Bronchial epithelial cell (primary cell): ENCODE data around the gene KLHL40. TPM values are rescaled to one million over a fixed set of nuclear protein-coding genes. Genes with fewer than 3 reads are reported as not detected.
A peak's percentile ranks its signal among the peaks of the same experiment; 100 is the strongest.

Experiments used
- DNase-seq: peaks from one replicate; pipeline ENCODE4 v3.0.0-alpha.2; 2010; ENCODE audit warnings: low read depth
- FAIRE-seq: peaks from 2 replicates; lab custom pipeline; 2011; peaks lifted over from hg19 to GRCh38; lab: Jason Lieb, UNC
- H3K27me3 ChIP-seq: 2 replicates; pipeline ENCODE4 v1.5.1; 2011; ENCODE audit warnings: low read length; ENCODE audit not compliant: control insufficient read depth, insufficient read depth
- H3K36me3 ChIP-seq: 2 replicates; pipeline ENCODE4 v1.5.1; 2011; ENCODE audit warnings: low read length; ENCODE audit not compliant: control insufficient read depth, insufficient read depth
- H3K4me3 ChIP-seq: 2 replicates; pipeline ENCODE4 v1.5.1; 2011; ENCODE audit warnings: mild to moderate bottlenecking, low read depth, low read length, control low read depth
- CTCF ChIP-seq: IDR thresholded peaks from 2 replicates; pipeline ENCODE4 v1.5.1; 2011; ENCODE audit warnings: mild to moderate bottlenecking, moderate library complexity, low read length, control low read depth, inconsistent platforms; ENCODE audit not compliant: insufficient read depth, severe bottlenecking
- total RNA-seq: library from RNA; depleted of rRNA; stranded (reverse); fragments of >200 nt; gene quantifications from 2 replicates; pipeline ENCODE4 v1.2.1, GENCODE V29; 2014

KLHL40 gene
- total RNA-seq, 1 donor from 2014 or later: not detected

GRCh38 chr3:42701371-42702065 is 16.2 kb downstream of the KLHL40 start:
- DNase-seq (no peak), FAIRE-seq (no peak)
- Histone ChIP-seq H3K4me3 (no peak overlapping the region), H3K27me3 (no peaks in the 10 kb centered on the region), H3K36me3 (no peaks in the 10 kb centered on the region)
- no peak for TF ChIP-seq CTCF

- Histone ChIP-seq H3K36me3 (no peaks in the 10 kb centered on the region), H3K27me3 (no peaks in the 10 kb centered on the region), H3K4me3 (no peak within 1 kb of the TSS)
- FAIRE-seq (no peak), DNase-seq (no peak)
- no peak for TF ChIP-seq CTCF
These were observed 17.0 kb downstream of the KLHL40 start, which contains the start of gene HHATL for GRCh38 chr3:42702066-42702951. TSS of gene HHATL (minus strand) at chr3:42702798. CDS start at chr3:42700826, 1,972 bp downstream.

GRCh38 chr3:42702982-42703694 is 17.8 kb downstream of the KLHL40 start:
- no peak for TF ChIP-seq CTCF
- no peak for FAIRE-seq
- Histone ChIP-seq H3K36me3 (no peaks in the 10 kb centered on the region), H3K27me3 (no peaks in the 10 kb centered on the region), H3K4me3 (no peak overlapping the region)
- no peak for DNase-seq

- DNase-seq (no peak), FAIRE-seq (peak; percentile 58)
- H3K27me3 ChIP-seq: no peaks in the 10 kb centered on the region
- H3K4me3 ChIP-seq: no peak overlapping the region
- H3K36me3 ChIP-seq: no peaks in the 10 kb centered on the region
- TF ChIP-seq CTCF: no peak
These were observed 18.3 kb downstream of the KLHL40 start for GRCh38 chr3:42703695-42704025.

- no peak for DNase-seq
- H3K36me3 ChIP-seq: no peaks in the 10 kb centered on the region
- TF ChIP-seq CTCF: no peak
- H3K4me3 ChIP-seq: no peak overlapping the region
- FAIRE-seq: no peak
- H3K27me3 ChIP-seq: no peaks in the 10 kb centered on the region
These were observed 19.0 kb downstream of the KLHL40 start for GRCh38 chr3:42704136-42704841.
